GM23248 (cell line): ENCODE data around the gene RMI2. TPM values are rescaled to one million over a fixed set of nuclear protein-coding genes. Genes with fewer than 3 reads are reported as not detected.
A peak's percentile ranks its signal among the peaks of the same experiment; 100 is the strongest.
"Not testable (repeated sequence)": the region's sequence is repeated elsewhere in the genome, so short reads cannot be mapped to it uniquely, and the experiment has no call there.

ENCODE experiments used
- DNase-seq: peaks from one replicate; pipeline ENCODE4 v3.0.0-alpha.2; 2015
- H2AFZ ChIP-seq: fragments of 200-600 bp; sonication (generic); 2 replicates; pipeline ENCODE4 v1.6.1; 2016; ENCODE audit warnings: antibody characterized with exemption
- H3F3A ChIP-seq: fragments of 200-600 bp; sonication (generic); 2 replicates; pipeline ENCODE4 v1.6.1; 2016; ENCODE audit warnings: mild to moderate bottlenecking, antibody characterized with exemption, mixed run types; ENCODE audit not compliant: insufficient read depth
- H3K27ac ChIP-seq: fragments of 200-600 bp; sonication (generic); 2 replicates; pipeline ENCODE4 v1.5.1; 2016; ENCODE audit warnings: mild to moderate bottlenecking
- H3K27me3 ChIP-seq: fragments of 200-600 bp; sonication (generic); replicated peaks from 2 replicates; pipeline ENCODE4 v1.6.1; 2016; ENCODE audit warnings: mild to moderate bottlenecking; ENCODE audit not compliant: insufficient read depth
- H3K36me3 ChIP-seq: fragments of 200-600 bp; sonication (generic); 2 replicates; pipeline ENCODE4 v1.6.1; 2016; ENCODE audit warnings: low read depth, mild to moderate bottlenecking
- H3K4me1 ChIP-seq: fragments of 200-600 bp; sonication (generic); 2 replicates; pipeline ENCODE4 v1.6.1; 2016; ENCODE audit warnings: mild to moderate bottlenecking; ENCODE audit not compliant: insufficient read depth
- H3K4me2 ChIP-seq: fragments of 200-600 bp; sonication (generic); one replicate; pipeline ENCODE4 v1.6.1; 2016; ENCODE audit warnings: mild to moderate bottlenecking; ENCODE audit not compliant: unreplicated experiment
- H3K4me3 ChIP-seq: fragments of 200-600 bp; sonication (generic); 2 replicates; pipeline ENCODE4 v1.5.1; 2016; ENCODE audit warnings: mild to moderate bottlenecking
- H3K79me2 ChIP-seq: fragments of 200-600 bp; sonication (generic); 2 replicates; pipeline ENCODE4 v1.6.1; 2016; ENCODE audit warnings: mild to moderate bottlenecking; ENCODE audit not compliant: insufficient read depth
- H3K9ac ChIP-seq: fragments of 200-600 bp; sonication (generic); 2 replicates; pipeline ENCODE4 v1.6.1; 2016; ENCODE audit warnings: mild to moderate bottlenecking
- H3K9me2 ChIP-seq: fragments of 200-600 bp; sonication (generic); 2 replicates; pipeline ENCODE4 v1.6.1; 2016; ENCODE audit warnings: mixed run types, mild to moderate bottlenecking, moderate library complexity; ENCODE audit not compliant: insufficient read depth
- H3K9me3 ChIP-seq: fragments of 200-600 bp; sonication (generic); one replicate; pipeline ENCODE4 v1.6.1; 2017; ENCODE audit warnings: low read depth
- H4K20me1 ChIP-seq: fragments of 200-600 bp; sonication (generic); 2 replicates; pipeline ENCODE4 v1.6.0; 2016; ENCODE audit not compliant: insufficient read depth
- EZH2 ChIP-seq: fragments of 200-600 bp; sonication (generic); IDR thresholded peaks from 2 replicates; pipeline ENCODE4 v1.6.1; 2018; ENCODE audit warnings: antibody characterized with exemption, mild to moderate bottlenecking; ENCODE audit not compliant: insufficient read depth, poor library complexity, severe bottlenecking
- EZH2phosphoT487 ChIP-seq: fragments of 200-600 bp; sonication (generic); IDR thresholded peaks from 2 replicates; pipeline ENCODE4 v1.6.1; 2018; ENCODE audit warnings: antibody characterized with exemption, moderate library complexity, mild to moderate bottlenecking, low read depth; ENCODE audit not compliant: insufficient read depth
- WGBS, 2 experiments: methylation state at CpG; one replicate each; pipeline ENCODE4 v1.1.6; 2015 to 2017; ENCODE audit warnings: low lambda C conversion rate in 2 of 2, low coverage in 1 of 2; ENCODE audit errors: missing lambda C conversion rate in 2 of 2; 5-methylcytosine and 5-hydroxymethylcytosine counted together
- in situ Hi-C: fragments of 300-500 bp; cut with MboI; formaldehyde crosslinking; loops from 2 replicates; pipeline ENCODE4 v1.15.0; 2020
- polyA plus RNA-seq: library from polyadenylated mRNA; unstranded; fragments of >200 nt; fragmentation: Nextera tagmentation; extraction: Ambion mirVana; gene quantifications from 2 replicates; pipeline ENCODE4 v1.2.1, GENCODE V29; 2016
- total RNA-seq: library from RNA; depleted of rRNA; stranded (reverse); fragments of >200 nt; shearing (Covaris generic); gene quantifications from 2 replicates; pipeline ENCODE4 v1.2.3, GENCODE V29; 2014

RMI2 gene
- total and polyA plus RNA-seq, 2 experiments from 2014 or later = 8.5 to 11.9 TPM

GRCh38 chr16:11297492-11298142 is 47.6 kb upstream of the RMI2 start:
- Histone ChIP-seq H3K27me3 (no peaks in the 10 kb centered on the region), H3K4me3 (peak overlapping the region; percentile 36; the same call in 1 of the 2 replicates), H2AFZ (no peak overlapping the region), H3K9me2 (no peaks in the 10 kb centered on the region), H3K27ac (no peak overlapping the region), H3K36me3 (no peaks in the 10 kb centered on the region), H3K4me2 (peak overlapping the region; percentile 50), H3K9me3 (no peaks in the 10 kb centered on the region), H3K9ac (0 out of 2 replicates have a peak overlapping the region, but pooled peaks have one; percentile 5), H4K20me1 (no peaks in the 10 kb centered on the region), H3K4me1 (peaks cover 9% of the 10 kb centered on the region; the same call in 1 of the 2 replicates), H3F3A (0 out of 2 replicates have a peak, but pooled peaks cover 4% of the 10 kb centered on the region), H3K79me2 (no peaks in the 10 kb centered on the region)
- TF ChIP-seq EZH2 = no peak
- no peak for TF ChIP-seq EZH2phosphoT487
- DNase-seq = peak; percentile 65
- in situ Hi-C loops = no loop called here
- 14 to 15% methylated on average over 17 to 19 of the region's 19 CpGs for WGBS, 2 experiments

GRCh38 chr16:11298143-11298900 is 46.9 kb upstream of the RMI2 start:
- Histone ChIP-seq H3K9me2 (no peaks in the 10 kb centered on the region), H2AFZ (no peak overlapping the region), H3K9ac (no peak overlapping the region), H3K4me1 (peaks cover 9% of the 10 kb centered on the region; the same call in 1 of the 2 replicates), H3K36me3 (no peaks in the 10 kb centered on the region), H3K4me3 (no peak overlapping the region), H3K27ac (no peak overlapping the region), H4K20me1 (no peaks in the 10 kb centered on the region), H3K9me3 (no peaks in the 10 kb centered on the region), H3K79me2 (no peaks in the 10 kb centered on the region), H3F3A (0 out of 2 replicates have a peak, but pooled peaks cover 4% of the 10 kb centered on the region), H3K4me2 (no peak overlapping the region), H3K27me3 (no peaks in the 10 kb centered on the region)
- TF ChIP-seq EZH2phosphoT487 (no peak), EZH2 (no peak)
- in situ Hi-C loops = no loop called here
- DNase-seq = no peak
- 81 to 84% methylated on average over 5 of the region's 5 CpGs for WGBS, 2 experiments

- H3K9me3 ChIP-seq, H3K9ac ChIP-seq, H3K4me2 ChIP-seq, H3K27ac ChIP-seq, H3K27me3 ChIP-seq, H3K4me3 ChIP-seq, in situ Hi-C loops, H4K20me1 ChIP-seq, H3K4me1 ChIP-seq, H3K36me3 ChIP-seq, H3F3A ChIP-seq, H3K9me2 ChIP-seq, DNase-seq, H2AFZ ChIP-seq, H3K79me2 ChIP-seq: not testable (repeated sequence)
- WGBS, 2 experiments = 82 to 85% methylated on average over 13 of the region's 13 CpGs
Measured at GRCh38 chr16:11298950-11299547, 46.2 kb upstream of the RMI2 start.

- no peak for DNase-seq
- Histone ChIP-seq H3K79me2 (no peaks in the 10 kb centered on the region), H3K9ac (no peak overlapping the region), H4K20me1 (no peaks in the 10 kb centered on the region), H3K36me3 (no peaks in the 10 kb centered on the region), H3F3A (0 out of 2 replicates have a peak, but pooled peaks cover 4% of the 10 kb centered on the region), H2AFZ (no peak overlapping the region), H3K4me1 (peaks cover 9% of the 10 kb centered on the region; the same call in 1 of the 2 replicates), H3K9me3 (no peaks in the 10 kb centered on the region), H3K4me2 (no peak overlapping the region), H3K4me3 (no peak overlapping the region), H3K27me3 (no peaks in the 10 kb centered on the region), H3K9me2 (no peaks in the 10 kb centered on the region), H3K27ac (no peak overlapping the region)
- 73 to 79% methylated on average over 6 of the region's 6 CpGs for WGBS, 2 experiments
- in situ Hi-C loops = no loop called here
- TF ChIP-seq EZH2 (no peak), EZH2phosphoT487 (no peak)
Measured at GRCh38 chr16:11299865-11300559, 45.2 kb upstream of the RMI2 start.
